AG08395 (cell line): ENCODE results near the gene PLXDC2.
"Not testable (repeated sequence)": the region's sequence is repeated elsewhere in the genome, so short reads cannot be mapped to it uniquely, and the experiment has no call there.

Experiments
- DNase-seq: peaks from one replicate; pipeline ENCODE4 v3.0.0; 2012; ENCODE audit warnings: mixed read lengths, low spot score

Gene PLXDC2

GRCh38 chr10:19979628-19980027 lies 163.4 kb downstream of the PLXDC2 start:
- DNase-seq, result no peak

GRCh38 chr10:19983880-19984565 lies 167.8 kb downstream of the PLXDC2 start:
- DNase-seq, result no peak

GRCh38 chr10:19985745-19986144 lies 169.5 kb downstream of the PLXDC2 start:
- DNase-seq, result no peak

- DNase-seq, result no peak
Observed at GRCh38 chr10:19986591-19986990, 170.4 kb downstream of the PLXDC2 start.

GRCh38 chr10:19987931-19988330 lies 171.7 kb downstream of the PLXDC2 start:
- DNase-seq, result no peak

- no peak for DNase-seq
Observed at GRCh38 chr10:19993714-19994315, 177.6 kb downstream of the PLXDC2 start.

GRCh38 chr10:19998482-19998881 lies 182.2 kb downstream of the PLXDC2 start:
- no peak for DNase-seq

GRCh38 chr10:19999431-19999830 lies 183.2 kb downstream of the PLXDC2 start:
- DNase-seq, result no peak

GRCh38 chr10:20002026-20002425 lies 185.8 kb downstream of the PLXDC2 start:
- not testable (repeated sequence) for DNase-seq

GRCh38 chr10:20002657-20003056 lies 186.4 kb downstream of the PLXDC2 start:
- no peak for DNase-seq

GRCh38 chr10:20004087-20004523 lies 187.9 kb downstream of the PLXDC2 start:
- no peak for DNase-seq

- DNase-seq, result no peak
Observed at GRCh38 chr10:20005638-20006037, 189.4 kb downstream of the PLXDC2 start.

- DNase-seq, result no peak
Observed at GRCh38 chr10:20006169-20006870, 190.1 kb downstream of the PLXDC2 start.

- DNase-seq, result no peak
Observed at GRCh38 chr10:20007426-20007825, 191.2 kb downstream of the PLXDC2 start.

- no peak for DNase-seq
Observed at GRCh38 chr10:20013991-20014750, 197.9 kb downstream of the PLXDC2 start.

- no peak for DNase-seq
Observed at GRCh38 chr10:20017961-20018360, 201.7 kb downstream of the PLXDC2 start.

GRCh38 chr10:20020677-20021076 lies 204.4 kb downstream of the PLXDC2 start:
- no peak for DNase-seq

GRCh38 chr10:20029523-20029922 lies 213.3 kb downstream of the PLXDC2 start:
- DNase-seq, result no peak

- DNase-seq, result no peak
Observed at GRCh38 chr10:20033476-20033875, 217.2 kb downstream of the PLXDC2 start.

- DNase-seq, result no peak
Observed at GRCh38 chr10:20034732-20035131, 218.5 kb downstream of the PLXDC2 start.

- no peak for DNase-seq
Observed at GRCh38 chr10:20040012-20040411, 223.8 kb downstream of the PLXDC2 start.

- DNase-seq, result no peak
Observed at GRCh38 chr10:20041931-20042330, 225.7 kb downstream of the PLXDC2 start.
